Adrenal gland (tissue), 5 donors: ENCODE measurements around the gene NAPG.

ENCODE experiments used
- CTCF ChIP-seq, 6 experiments: fragments of 450-650 bp in 4 of 6; fragments of 200-600 bp in 2 of 6; sonication (generic) in 1 of 6; IDR thresholded peaks; 1 replicate in 5 of 6; 2 replicates in 1 of 6; pipeline versions ENCODE4 v1.5.1 to v1.8.0; 2016 to 2021; ENCODE audit warnings: antibody characterized with exemption in 6 of 6, mild to moderate bottlenecking in 2 of 6, moderate library complexity in 1 of 6
- POLR2A ChIP-seq, 2 donors: fragments of 450-650 bp; IDR thresholded peaks; one replicate each; pipeline ENCODE4 v1.6.1; 2017; ENCODE audit warnings: antibody characterized with exemption in 2 of 2, mild to moderate bottlenecking in 2 of 2, moderate library complexity in 1 of 2
- donor health status: DM: no; HTN: no; CAD: no.

- TF ChIP-seq CTCF (IDR thresholded peaks at IDR 0.05) (no peak), POLR2A (IDR thresholded peaks at IDR 0.05) (no peak)
These were observed 4.3 kb upstream of the NAPG start for GRCh38 chr18:10521566-10521965.
